K562 treated with DMSO at 1 percent for 48 hours (cell line): ENCODE data around the gene FNDC8. TPM values are rescaled to one million over a fixed set of nuclear protein-coding genes. Genes with fewer than 3 reads are reported as not detected.

Experiments
- total RNA-seq: library from RNA; unstranded; fragments of 300-600 nt; gene quantifications from 2 replicates; pipeline ENCODE4 v1.2.3, GENCODE V29; 2022; ENCODE audit warnings: low replicate concordance; ENCODE audit errors: extremely low read depth

Gene FNDC8
- not detected in 2 replicates for total RNA-seq

DNA sequence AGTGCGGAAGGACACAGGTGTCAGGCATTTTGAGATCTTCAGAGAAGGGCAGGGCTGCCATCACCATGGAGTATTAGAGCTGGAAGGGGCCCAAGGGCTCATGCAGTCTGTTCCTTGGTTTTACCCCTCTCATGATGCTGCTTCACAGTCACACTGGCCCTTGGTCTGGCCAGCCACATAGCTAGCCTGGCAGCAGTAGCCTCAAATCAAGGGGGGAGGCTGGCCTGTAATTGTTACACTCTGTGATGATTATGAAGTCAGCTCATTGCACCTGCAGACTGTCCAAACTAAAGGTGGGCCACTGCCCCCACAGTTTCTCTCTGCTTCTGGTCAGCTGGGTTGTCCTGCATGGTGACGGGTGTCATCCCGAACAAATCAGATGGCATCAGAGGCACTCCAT is at the start of gene FNDC8:
Gene FNDC8 (plus strand): TSS at position 301 of the 400 bp plus-strand sequence. CDS start 79 bp downstream, at position 380.

DNA sequence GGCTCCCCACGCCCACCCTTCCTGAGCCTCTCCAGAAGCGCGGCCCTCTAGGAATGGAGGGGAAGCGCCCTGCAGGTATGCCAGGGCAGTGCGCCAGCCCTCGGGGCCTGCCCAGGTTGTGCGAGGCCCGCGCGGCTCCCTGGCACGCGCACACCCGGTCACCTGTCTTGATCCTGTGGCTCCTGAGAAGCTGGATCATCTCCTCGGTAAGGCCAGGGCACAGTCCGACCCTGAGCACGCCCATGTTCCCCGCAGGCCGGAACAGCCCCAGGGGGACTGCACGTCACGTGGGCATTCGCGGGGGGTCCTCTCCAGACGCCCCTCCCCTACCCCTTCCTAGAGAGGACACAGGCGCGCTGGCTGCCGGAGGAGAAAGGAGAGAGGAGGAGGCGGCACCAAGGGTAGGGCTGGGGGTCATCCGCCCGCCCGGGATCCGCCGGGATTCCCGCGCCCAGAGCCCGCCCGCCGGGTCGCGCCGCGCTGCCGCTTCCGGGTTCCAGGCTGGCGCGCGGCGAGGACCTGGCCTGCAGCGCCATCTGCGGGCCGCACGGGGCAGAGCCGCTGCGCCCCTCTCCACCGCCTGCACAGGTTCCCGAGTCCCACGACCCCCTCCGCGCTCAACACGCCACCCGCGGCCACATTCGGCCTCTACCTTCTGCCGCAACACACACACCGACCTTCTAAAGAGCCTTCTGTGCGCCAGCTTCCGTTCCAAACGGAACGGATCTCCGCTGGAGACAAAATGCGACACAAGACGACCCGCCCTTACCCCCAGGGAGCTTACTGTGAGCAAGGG is 1.8 kb upstream of the FNDC8 start, which contains the start of gene RAD51D:
Gene RAD51D (minus strand): TSS at position 491 of the 796 bp plus-strand sequence. CDS start 247 bp downstream, at position 244.

DNA sequence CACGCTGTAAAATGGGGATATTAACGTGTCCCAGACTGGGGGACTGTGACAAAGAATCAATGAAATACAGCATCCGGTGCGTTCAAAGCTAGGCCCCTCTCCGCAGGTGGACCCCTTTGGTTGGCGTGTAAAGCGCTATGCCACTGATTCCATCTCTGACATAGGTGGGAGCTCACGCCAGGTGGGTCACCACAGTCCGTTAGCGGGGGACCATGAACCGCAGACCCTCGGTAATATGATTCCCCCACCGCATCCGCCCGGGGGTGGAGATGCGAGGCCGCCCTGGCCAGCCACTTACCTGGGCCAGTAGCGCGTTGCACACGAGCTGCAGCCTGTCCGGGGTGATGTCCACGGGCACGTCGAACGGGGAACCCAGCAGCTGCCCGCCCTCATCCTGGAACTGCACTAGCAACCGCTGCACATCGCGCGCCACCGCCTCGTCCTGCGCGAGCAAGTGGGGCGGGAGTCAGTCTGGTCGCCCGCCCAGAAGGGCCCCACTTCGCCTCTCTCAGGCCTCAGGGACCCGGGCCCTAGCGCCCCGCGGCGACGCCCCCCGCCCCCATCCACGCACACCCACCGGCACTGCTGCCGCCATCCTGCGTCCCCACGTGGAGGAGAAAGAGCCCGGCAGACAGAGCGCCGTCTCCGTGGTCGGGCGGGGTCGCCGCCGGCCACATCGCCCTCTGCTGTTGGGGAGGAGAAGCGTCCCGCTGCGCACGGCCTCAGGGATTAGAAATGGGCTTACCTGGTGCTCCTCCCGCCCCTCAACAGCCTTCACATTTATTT is 20.5 kb downstream of the FNDC8 start, which contains the start of gene NLE1:
Gene NLE1 (minus strand): TSS at position 623 of the 786 bp plus-strand sequence. CDS start 28 bp downstream, at position 595.

DNA sequence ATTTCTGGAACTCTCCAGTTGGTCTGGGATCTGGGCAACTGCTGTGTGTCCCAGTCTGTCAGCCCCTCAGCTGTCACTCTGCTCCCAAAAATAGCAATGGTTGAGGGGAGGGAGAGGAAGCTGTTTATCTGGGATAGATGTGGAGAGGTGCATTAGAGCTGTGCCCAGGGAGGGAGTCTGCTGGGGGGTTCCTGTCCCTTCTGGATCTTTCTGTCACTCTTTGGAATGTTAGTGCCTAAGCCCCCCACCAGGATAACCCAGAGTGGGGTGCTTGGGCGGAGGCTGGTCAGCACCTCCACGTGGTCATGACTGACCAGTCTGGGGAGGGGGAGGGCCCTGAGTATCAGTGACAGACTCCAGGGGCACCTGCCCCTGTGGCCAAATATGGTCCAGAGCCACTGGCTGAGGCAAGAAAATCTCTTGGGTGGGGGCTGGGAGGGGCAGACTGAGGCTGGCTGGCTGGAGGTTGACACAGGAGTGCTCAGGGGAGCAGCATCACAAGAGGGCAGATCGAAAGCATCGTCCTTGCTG is 26.0 kb downstream of the FNDC8 start, which contains the start of gene UNC45B:
Gene UNC45B (plus strand): TSS at position 443 of the 531 bp plus-strand sequence. CDS start 447 bp downstream, outside the sequence.

Other genes starting within 250 kb of the FNDC8 start
- not detected in 2 replicates for gene CCT6B, start 160.2 kb upstream of the FNDC8 start, total RNA-seq
- not detected in 2 replicates for gene ZNF830, start 160.1 kb upstream of the FNDC8 start, total RNA-seq
- gene LIG3, start 141.1 kb upstream of the FNDC8 start, total RNA-seq: not detected in 2 replicates
- gene RFFL, start 57.9 kb upstream of the FNDC8 start, total RNA-seq: not detected in 2 replicates
- not detected in 2 replicates for gene RAD51D, start 1.8 kb upstream of the FNDC8 start, total RNA-seq
- gene NLE1, start 20.7 kb downstream of the FNDC8 start, total RNA-seq: not detected in 2 replicates
- not detected in 2 replicates for gene UNC45B, start 26.2 kb downstream of the FNDC8 start, total RNA-seq
- gene SLC35G3, start 72.8 kb downstream of the FNDC8 start, total RNA-seq: not detected in 2 replicates
- gene SLFN5, start 121.5 kb downstream of the FNDC8 start, total RNA-seq: not detected in 2 replicates